Stimulated activated CD4-positive, alpha-beta T cell treated with anti-CD3 and anti-CD28 coated beads, Interleukin-4, amount 100 ng/mL, for 1 hour (primary cell): ENCODE measurements around the gene ALG14.
"Not testable (repeated sequence)": the region's sequence is repeated elsewhere in the genome, so short reads cannot be mapped to it uniquely, and the experiment has no call there.

Source experiments
- DNase-seq: peaks from one replicate; pipeline ENCODE4 v3.0.0-alpha.2; 2020

ALG14 gene

DNA sequence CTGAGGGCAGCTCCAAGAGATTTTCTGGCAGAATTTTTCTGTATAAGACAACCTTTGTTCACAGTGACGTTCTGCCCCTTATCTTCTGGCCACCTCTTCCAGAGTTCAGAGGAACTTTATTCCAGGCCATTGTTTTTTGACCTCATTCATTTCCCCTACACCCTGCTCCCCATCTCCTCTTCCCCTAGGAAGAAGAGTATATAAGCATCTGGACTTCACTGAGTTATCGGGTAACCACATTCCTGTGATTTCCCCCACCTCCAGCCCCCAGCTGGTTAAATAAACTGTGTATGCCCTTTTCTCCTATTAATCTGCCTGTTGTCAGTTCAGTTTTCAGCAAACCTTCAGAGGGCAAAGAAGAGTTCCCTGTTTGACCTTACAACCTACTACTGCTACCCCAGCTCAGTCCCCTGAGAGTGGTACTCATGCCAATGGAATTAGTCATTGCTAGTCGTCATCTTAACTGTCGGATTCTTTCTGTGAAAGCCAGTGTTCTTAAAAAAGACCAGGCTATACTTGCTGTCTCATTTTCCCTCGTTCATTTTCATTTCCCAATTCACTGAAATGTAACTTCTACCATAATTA, 14.3 kb upstream of the ALG14 start:
- DNase-seq, result no peak

DNA sequence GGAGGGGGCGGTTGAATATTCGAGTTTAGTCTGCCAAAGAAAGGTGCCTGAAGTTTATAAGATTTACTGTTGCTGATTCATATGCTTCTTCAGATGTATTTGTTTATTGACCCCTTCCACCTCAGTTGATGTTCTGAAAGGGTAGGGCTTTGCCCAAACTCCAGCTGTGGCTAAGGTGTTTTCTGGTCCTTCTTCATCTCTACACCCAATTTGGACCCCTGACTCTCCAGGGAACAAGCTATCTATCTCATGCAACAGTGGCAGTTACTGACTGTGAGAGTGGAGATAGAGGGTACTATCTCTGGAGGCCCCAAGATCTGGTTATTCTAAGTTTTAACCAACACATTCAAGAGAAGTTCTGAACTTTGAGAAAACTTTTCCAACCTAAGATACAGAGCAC, 12.6 kb upstream of the ALG14 start:
- DNase-seq, result no peak

DNA sequence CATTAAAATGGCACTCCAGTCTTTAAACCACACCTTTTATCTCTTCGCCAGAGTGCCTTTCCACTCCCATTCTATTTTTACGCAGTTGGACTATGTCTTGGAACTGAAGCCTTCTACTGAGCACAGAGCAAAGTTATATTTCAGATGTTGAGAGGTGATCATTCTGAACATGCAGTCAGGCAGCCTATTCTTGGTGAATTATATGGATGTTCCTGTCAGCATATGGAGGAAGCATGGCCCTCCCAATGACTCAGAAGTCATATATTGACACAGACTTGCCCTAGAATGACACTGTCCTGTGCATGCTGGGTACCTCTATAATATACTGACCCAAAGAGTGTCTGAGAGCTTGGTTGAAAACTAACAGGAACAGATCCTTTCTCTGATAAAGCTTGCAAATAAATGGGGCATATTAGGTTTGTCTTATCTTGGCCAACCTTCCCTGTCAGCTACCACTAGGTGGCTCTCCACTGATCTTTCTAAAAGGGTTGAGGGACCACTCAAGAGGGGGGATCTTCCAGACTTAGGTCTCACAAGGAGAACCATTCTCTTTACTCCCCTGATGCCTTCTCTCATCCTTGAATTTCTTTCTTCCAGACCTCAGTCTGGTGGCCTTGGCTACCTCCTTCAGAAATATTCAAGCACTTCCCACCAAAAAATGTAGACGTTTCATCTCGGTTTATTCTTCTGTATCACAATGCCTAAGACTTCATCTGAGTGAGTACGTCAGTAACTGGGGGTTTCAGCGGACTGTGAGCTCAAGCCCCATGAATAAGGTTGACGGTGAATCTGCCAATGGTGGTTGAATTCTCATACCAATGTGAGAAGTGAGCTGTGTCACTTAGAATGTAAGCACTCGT, 11.8 kb upstream of the ALG14 start:
- DNase-seq, result no peak

DNA sequence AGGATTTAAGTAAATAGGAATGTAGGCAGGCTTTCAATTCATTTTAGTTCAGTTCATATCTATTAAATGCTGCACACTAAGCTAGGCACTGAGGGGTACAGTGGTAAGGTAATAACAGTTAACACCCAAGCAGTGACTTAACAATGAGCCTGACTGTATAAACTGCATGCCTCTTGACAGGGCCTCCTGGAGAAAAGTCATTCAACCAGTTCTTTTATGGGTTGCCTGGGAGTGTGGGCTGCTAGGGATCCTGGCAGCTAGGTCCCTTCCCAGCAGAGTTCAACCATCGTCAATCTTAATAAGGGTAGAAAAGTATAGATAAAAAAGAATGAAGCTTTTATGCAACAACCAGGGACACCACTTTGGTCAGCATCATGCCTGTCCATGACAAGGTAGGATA, 8.1 kb upstream of the ALG14 start:
- DNase-seq, result no peak

DNA sequence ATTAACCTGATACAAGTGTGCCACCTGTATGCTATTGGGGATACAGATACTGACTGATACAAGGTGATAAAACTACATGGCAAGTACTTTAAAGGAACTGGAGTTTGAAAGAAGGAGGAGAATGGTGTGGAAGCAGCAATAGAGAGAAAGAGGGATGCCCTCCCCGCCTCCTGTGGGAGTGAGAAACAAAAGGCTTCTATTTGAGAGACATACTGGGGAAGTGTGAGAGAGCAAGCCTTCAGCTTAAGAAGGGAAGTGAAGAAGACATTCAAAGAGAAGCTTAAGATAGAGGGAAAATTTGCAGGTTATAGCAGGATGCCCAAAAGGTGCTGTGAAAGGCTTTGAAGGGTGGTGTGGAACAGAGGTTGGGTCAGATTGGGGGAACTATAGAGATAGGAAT, 7.7 kb upstream of the ALG14 start:
- no peak for DNase-seq

DNA sequence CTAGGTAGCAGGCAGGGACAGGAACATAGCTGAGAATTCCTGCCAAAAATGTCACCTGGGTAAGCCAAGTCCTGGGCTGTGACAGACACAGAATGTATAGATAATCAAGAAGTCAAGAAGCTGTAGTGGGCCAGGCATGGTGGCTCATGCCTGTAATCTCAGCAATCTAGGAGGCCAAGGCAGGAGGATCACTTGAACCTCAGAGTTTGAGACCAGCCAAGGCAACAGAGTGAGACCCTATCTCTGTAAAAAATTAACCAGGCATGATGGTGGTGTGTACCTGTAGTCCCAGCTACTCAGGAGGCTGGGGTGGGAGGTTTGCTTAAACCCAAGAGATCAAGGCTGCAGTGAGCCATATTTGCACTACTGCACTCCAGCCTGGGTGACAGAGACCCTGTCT, 3.3 kb upstream of the ALG14 start:
- DNase-seq, result no peak

DNA sequence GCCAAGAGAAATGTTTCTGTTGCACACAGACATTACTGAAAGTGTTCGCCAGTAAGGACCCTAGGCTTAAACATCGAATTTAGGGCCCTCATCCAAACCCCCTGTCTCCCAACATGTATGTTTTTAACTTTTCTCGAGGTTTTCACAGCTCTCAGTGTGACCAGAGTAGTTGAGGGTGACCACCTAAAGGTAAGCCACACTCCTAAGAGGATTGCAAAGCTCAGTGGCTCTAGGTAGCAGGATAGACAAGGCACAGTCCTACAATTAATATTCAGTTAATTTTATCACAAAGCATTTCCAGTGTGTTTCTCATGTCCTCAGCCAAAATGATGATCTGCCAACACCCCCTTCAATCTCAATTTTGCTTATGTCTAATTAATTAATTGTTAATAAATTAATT, 695 bp upstream of the ALG14 start:
- no peak for DNase-seq

DNA sequence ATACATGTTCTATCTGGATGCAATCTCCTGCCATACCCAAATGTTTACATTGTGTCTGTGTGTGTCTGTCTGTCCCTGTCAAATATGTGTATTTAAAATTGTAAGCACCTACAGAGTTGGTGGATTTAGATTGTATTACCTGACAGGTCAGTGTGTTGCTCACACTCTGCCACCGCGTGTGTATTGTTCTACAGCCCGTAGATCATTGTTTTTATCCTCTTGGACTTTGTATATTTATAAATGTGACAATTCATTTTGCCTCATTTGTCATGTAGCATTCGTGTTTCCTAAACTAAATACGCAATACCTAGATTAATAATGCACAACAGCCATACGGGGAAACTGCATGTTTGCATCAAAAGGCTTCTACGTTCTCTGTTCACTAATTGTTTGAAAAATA, 634 bp downstream of the ALG14 start:
- no peak for DNase-seq

DNA sequence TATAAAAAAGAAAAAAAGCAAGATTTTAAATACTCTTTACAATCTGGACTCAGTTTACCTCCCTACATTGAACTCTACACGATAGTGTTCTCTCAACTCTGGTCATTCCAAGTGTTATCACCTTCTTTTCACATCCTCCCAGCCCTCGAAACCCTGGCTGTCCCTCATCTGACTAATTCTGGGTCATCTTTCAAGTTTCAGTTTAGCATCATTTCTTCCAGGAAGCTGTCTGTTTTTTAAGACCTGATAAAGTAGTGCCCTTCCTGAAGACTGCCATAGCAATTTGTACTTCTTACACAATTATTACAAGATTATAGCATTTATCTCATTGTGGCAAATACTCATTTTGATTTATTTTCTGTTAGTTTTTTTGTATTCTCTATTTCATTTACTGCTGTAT, 1.2 kb downstream of the ALG14 start:
- DNase-seq, result no peak

DNA sequence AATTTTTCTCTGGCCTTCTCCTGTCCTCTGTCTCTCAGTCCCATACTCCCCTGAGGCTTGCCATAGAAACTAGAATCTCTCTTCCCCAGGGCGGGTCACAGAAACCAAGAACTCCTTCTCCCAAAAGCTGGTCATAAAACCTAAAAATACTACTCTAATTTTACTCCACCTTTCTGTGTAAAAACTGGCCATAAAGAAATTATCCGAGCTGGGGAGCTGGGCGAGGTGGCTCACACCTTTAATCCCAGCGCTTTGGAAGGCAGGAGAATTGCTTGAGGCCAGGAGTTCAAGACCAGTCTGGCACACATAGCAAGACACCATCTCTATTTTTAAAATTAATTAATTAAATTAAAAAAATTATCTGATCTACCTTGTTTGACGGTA, 3.0 kb downstream of the ALG14 start:
- DNase-seq, result no peak

DNA sequence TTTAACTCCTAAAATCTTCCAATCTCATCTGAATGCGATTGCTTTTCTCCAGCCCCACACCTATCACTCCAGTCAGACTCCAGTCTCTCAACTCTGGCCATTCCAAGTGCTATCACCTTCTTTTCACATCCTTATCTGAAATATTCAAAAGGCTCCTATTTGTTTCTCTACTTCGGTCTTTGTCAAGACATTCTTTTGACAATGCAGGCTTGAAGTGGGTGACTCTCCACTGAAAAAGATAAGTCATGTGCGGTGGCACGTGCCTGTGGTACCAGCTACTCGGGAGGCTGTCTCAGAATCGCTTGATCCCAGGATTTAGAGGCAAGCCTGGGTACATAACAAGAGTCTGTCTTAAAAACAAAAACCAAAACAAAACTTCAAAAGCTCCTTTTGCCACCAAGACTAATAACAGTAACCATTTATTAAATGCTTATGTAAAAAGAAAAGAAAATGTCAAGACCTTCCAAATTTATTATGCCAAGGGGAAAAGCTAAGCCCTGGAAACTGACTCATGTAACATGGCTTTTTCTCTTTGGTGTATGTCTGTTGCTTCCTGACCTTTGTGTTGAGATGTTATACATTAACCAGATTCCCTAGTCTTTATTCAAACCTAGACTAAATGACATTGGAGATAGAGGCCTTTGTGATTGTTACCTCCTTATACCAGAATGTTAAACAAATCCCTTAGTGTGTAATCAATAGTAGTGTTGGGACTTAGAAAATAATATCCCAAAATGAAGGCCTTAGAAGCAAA, 3.6 kb downstream of the ALG14 start:
- DNase-seq, result no peak

DNA sequence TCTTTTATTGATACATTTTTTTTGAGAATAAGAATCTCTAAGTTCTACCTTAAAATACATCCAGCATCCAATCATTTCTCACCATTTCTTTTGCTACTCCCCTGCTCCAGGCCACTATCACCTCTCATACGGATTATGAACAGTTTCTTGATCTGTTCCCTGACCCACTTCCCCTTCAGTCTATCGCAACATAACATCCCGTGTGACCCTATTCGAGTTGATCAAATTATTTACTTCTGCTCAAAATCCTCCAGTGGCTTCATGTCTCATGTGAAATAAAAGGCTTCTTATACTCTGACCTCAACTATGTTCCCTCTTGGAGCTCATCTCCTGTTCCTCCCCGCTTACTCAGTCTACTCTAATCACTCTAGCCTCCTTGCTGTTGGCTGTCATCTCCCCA, 5.2 kb downstream of the ALG14 start:
- DNase-seq, result no peak

DNA sequence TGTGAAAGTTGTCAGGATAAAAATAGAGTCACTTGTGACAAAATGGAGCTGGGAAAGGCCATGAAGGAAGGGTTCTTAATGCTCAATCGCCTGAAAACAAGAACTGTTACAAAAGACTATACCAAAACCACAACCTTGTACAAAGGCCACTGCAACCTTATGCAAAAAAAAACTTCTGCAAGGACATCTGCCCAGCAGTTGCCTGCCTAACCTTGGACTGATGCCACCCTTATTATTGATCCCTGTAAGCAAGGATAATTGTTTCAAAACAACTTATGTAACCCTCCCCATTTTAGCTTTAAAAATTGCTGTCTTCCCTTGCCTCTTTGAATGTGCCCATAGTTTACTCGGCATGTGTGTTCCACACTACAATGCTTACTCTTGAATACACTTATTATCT, 5.7 kb downstream of the ALG14 start:
- DNase-seq, result no peak

DNA sequence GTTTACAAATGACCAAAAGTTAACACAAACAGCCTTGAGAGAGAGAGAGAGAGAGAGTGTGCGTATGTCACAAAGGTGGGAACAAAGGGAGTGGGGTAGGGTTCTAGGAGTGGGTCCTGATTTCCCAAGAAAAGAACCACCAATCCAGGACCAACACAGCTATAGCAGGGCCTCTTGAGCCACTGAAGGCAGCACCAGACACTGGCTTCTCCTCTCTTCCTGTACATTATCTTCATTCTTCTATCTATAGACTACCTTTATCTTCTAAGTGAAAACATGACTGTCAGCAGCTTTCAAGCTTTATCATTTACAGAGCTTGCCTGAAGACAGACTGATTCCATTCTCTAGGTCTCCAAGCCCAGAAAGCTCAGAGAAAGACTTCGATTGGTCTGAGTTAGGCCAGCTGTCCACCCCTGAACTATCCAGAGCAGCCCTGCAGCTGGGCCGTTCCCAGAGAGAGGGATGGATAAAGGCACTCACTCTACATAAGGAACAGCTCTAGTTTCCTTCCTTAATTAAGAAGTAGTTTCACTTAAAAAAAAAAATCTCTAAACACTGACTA, 11.2 kb downstream of the ALG14 start:
- DNase-seq, result no peak

DNA sequence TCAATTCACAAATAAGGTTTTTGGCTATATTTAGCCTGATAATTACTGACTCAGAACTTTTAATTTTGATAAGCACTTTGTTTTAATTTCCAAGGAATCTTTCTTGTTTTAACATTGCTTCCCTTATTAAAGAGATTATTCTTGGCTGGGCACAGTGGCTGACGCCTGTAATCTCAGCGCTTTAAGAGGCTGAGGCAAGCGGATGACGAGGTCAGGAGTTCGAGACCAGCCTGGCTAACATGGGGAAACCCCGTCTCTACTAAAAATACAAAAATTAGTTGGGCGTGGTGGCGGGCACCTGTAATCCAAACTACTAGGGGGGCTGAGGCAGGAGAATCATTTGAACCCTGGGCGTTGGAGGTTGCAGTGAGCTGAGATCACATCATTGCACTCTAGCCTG, 13.8 kb downstream of the ALG14 start:
- DNase-seq, result no peak

DNA sequence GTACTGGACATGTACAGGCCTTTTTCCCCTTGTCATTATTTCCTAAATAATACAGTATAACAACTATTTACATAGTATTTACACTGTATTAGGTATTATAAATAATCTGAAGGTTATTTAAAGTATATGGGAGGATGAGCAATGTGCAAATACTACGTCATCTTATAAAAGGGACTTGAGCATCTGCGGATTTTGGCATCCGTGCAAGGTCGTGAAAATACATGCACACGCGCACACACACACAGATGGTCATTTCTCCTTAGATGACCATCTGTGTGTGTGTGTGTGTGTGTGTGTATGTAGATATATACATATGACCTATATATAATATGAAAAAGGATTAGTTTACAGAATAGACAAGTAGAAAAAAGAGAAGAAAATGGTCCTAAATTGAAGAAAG, 15.4 kb downstream of the ALG14 start:
- DNase-seq, result no peak

DNA sequence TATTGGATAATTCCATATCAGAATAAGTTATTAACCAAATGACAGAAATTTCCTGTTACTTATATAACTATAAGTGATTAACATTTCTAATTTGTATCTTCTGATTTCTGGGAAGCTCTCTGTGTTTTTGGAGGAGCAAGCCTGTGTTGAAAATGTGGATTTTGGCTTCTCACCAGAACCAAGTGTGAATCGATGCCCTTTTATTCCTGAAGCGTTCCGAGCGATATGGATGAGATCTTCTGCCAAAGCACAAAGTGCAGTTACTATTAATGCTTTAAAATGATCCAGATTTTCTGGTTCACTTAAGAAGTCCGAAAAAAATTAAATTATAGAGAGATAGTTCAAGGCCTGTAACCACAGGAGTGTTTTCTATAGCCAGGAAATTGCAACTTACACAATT, 22.8 kb downstream of the ALG14 start:
- DNase-seq, result no peak

DNA sequence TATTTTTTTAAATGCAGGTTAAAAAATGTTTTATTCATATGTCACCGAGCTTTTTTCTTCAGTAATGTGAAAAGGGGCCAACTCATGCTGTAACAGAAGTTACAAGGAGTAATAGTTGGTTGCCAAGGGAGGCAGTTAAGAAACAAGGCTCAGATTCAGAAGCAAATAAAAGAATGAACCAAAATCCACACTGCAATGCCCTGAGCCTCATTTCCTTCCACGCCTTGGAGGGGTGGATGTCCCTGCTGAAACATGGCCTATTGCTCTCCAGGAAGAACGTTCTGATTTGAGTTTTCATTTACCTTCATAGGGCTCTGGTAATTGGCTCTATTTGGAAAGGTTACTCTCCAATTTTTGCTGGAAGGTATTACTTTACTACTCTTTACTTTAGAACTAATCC, 24.4 kb downstream of the ALG14 start:
- no peak for DNase-seq

DNA sequence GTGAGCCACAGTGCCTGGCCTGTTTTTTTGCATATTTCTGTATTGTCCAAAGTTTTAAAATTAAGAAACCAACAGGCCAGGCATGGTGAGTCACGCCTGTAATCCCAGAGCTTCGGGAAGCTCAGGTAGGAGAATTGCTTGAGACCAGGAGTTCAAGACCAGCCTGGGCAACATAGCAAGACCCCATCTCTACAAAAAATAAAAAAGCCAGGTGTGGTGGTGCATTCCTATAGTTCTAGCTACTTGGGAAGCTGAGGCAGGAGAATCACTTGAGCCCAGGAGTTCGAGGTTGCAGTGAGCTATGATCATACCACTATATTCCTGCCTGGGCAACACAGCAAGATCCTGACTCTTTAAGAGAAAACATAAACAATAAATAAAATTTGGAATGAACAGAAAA, 25.1 kb downstream of the ALG14 start:
- DNase-seq, result not testable (repeated sequence)

DNA sequence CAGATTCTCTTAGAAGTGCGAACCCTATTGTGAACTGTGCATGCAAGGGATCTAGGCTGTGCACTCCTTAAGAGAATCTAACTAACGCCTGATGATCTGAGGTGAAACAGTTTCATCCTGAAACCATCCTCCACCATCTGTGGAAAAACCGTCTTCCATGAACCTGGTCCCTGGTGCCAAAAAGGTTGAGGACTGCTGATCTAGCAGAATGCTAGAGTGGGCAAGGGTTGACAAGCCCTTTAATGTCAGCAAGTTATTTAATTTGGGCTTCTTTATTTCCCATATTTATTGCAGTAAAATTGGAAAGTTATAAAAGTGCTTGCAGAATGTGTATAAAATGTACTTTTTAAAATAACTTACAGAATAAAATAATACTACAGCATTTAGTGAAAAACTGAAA, 26.4 kb downstream of the ALG14 start:
- DNase-seq, result no peak

DNA sequence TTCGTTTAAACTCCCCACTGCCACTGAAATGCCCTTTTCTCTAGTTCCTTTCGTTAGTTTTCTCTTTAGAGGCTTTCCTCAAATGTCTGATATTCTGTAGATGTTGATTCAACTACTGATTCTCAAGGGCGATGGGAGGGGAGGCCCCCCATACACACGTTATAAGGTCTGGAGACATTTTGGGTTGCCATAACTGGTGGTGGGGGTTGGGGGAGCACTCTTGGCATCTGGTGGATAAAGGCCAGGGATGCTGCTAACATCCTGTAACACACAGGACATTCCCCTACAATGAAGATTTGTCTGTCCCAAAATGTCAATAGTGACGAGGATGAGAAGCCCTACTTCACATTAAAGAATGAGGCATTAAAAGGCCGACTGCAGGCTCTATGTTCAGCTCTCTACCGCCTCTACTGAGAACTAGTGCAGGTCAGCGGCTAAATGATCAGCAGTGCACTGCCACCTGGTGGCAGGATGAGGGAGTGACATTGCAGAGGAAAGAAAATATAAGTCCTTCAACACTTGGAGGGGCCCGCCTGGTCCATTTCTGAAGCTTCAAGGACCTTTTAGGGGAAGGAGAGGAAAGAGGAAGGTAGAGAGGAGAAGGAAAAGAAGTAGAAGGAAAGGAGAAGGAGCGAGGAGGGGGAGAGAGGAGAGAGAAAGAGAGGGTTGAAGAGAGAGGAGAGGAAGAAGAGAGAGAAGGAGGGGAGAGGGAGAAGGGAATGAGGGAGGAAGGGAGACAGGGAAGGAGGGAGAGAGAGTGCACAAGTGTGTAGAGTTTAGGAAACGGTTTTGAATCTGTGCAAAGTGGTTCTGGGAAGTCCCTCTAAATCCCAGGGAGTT, 29.4 kb downstream of the ALG14 start:
- peak; percentile 73 for DNase-seq

DNA sequence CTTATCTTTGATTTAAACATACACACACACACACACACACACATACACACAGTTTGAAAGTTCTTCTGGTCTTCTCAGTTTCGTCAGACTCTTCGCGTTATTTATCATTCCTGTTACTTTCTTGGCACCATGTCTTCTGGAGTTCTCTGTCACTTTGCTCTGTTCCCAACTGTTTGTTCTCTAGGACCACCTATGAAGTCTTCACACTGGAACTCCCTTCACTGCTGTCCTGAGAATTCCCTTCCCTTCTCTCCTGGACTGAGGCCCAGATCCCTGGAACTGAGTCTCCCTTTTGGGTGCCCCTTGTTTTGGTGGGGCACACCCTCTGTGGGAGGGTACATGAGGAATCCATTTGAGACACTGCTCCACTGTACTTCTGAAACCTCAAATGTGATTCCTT, 30.5 kb downstream of the ALG14 start:
- DNase-seq, result no peak
